ENCODE data around the gene LAMC3. TPM values are rescaled to one million over a fixed set of nuclear protein-coding genes. Genes with fewer than 3 reads are reported as not detected.
"Not testable (repeated sequence)": the region's sequence is repeated elsewhere in the genome, so short reads cannot be mapped to it uniquely, and the experiment has no call there.

LAMC3 gene
- total and polyA plus RNA-seq, 7 experiments from 2014 or later = 0.07 to 9.2 (median 3.5) TPM

GRCh38 chr9:130999245-130999623 lies 9.7 kb upstream of the LAMC3 start:
- no peak overlapping the region for H3K4me3 ChIP-seq (ENCODE audit: low read length)
- H3K36me3 Mint-ChIP-seq = no peaks in the 10 kb centered on the region
- no peaks in the 10 kb centered on the region for H3K27me3 ChIP-seq (ENCODE audit: control insufficient read depth in 2 of 2, insufficient read depth in 2 of 2, low read length in 2 of 2)
- H3K4me3 Mint-ChIP-seq = no peak overlapping the region
- intact Hi-C loops (cut with micrococcal nuclease) = loop anchor here in 1 of 2 donors (5.0 kb wide), 1 partner anchor 292 kb away; no protein-coding TSS in a partner anchor
- H3K36me3 ChIP-seq (ENCODE audit: control insufficient read depth in 2 of 3, insufficient read depth in 3 of 3, low read length in 3 of 3) = no peaks in the 10 kb centered on the region
- no peak overlapping the region for H3K27ac Mint-ChIP-seq
- H3K27ac ChIP-seq (ENCODE audit: low read depth, low read length) = no peak overlapping the region
- ChIA-PET POLR2A (no interaction called here), CTCF (no interaction called here)
- H3K9me3 Mint-ChIP-seq = no peaks in the 10 kb centered on the region
- H3K9me3 ChIP-seq (ENCODE audit: control insufficient read depth in 2 of 3, low read length in 3 of 3) = no peaks in the 10 kb centered on the region
- peaks cover 0 to 14% (median 4%) of the 10 kb centered on the region in 7 donors for H3K4me1 Mint-ChIP-seq
- no peak for ATAC-seq
- H3K27me3 Mint-ChIP-seq = peaks cover 3 to 25% (median 13%) of the 10 kb centered on the region in 5 donors
- DNase-seq = no peak
- peaks cover 0 to 4% of the 10 kb centered on the region in 2 donors for H3K4me1 ChIP-seq (ENCODE audit: control insufficient read depth in 2 of 2, insufficient read depth in 2 of 2, low read length in 2 of 2)

- intact Hi-C loops (cut with micrococcal nuclease); CTCF ChIA-PET; H3K9me3 ChIP-seq (ENCODE audit: control insufficient read depth in 2 of 3, low read length in 3 of 3); H3K4me3 ChIP-seq (ENCODE audit: low read length); H3K27me3 ChIP-seq (ENCODE audit: control insufficient read depth in 2 of 2, insufficient read depth in 2 of 2, low read length in 2 of 2); H3K27ac Mint-ChIP-seq; POLR2A ChIA-PET; H3K36me3 Mint-ChIP-seq; H3K36me3 ChIP-seq (ENCODE audit: control insufficient read depth in 2 of 3, insufficient read depth in 3 of 3, low read length in 3 of 3); H3K4me1 ChIP-seq (ENCODE audit: control insufficient read depth in 2 of 2, insufficient read depth in 2 of 2, low read length in 2 of 2); H3K4me3 Mint-ChIP-seq; H3K9me3 Mint-ChIP-seq; DNase-seq; H3K4me1 Mint-ChIP-seq; H3K27ac ChIP-seq (ENCODE audit: low read depth, low read length); ATAC-seq: not testable (repeated sequence)
- H3K27me3 Mint-ChIP-seq = peaks cover 8 to 24% (median 13%) of the 10 kb centered on the region in 5 donors
These were observed 8.4 kb upstream of the LAMC3 start for GRCh38 chr9:131000526-131000925.

DNA sequence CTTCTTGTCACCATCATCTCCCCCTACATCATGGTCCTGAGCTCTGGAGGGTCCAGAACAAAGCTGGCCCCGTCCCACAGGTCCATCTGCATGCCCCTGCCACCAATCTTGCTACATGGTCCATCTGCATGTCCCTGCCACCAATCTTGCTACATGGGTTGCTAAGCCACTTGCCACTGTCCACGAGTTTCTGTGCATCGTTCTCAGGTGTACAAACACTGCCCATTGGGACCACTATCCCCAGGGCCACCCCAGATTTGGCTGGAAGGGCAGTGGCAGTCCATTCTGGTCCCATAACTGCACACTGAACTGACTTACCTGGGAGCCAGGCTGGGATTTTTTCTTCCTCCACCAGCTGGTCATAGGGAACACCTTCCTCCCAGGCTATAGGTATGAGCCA lies 8.0 kb upstream of the LAMC3 start:
- Mint-ChIP-seq H3K9me3 (peaks cover 0 to 2% (median 0%) of the 10 kb centered on the region in 11 donors), H3K36me3 (no peaks in the 10 kb centered on the region), H3K27me3 (peaks cover 8 to 24% (median 13%) of the 10 kb centered on the region in 5 donors), H3K27ac (no peak overlapping the region), H3K4me1 (peaks cover 0 to 5% (median 0%) of the 10 kb centered on the region in 7 donors), H3K4me3 (no peak overlapping the region)
- Histone ChIP-seq H3K9me3 (ENCODE audit: control insufficient read depth in 2 of 3, low read length in 3 of 3) (no peaks in the 10 kb centered on the region), H3K36me3 (ENCODE audit: control insufficient read depth in 2 of 3, insufficient read depth in 3 of 3, low read length in 3 of 3) (no peaks in the 10 kb centered on the region), H3K27ac (ENCODE audit: low read depth, low read length) (no peak overlapping the region), H3K4me1 (ENCODE audit: control insufficient read depth in 2 of 2, insufficient read depth in 2 of 2, low read length in 2 of 2) (no peaks in the 10 kb centered on the region), H3K27me3 (ENCODE audit: control insufficient read depth in 2 of 2, insufficient read depth in 2 of 2, low read length in 2 of 2) (no peaks in the 10 kb centered on the region), H3K4me3 (ENCODE audit: low read length) (no peak overlapping the region)
- ATAC-seq (no peak), DNase-seq (no peak)
- POLR2A ChIA-PET = no interaction called here
- CTCF ChIA-PET = no interaction called here
- intact Hi-C loops (cut with micrococcal nuclease) = no loop called here

DNA sequence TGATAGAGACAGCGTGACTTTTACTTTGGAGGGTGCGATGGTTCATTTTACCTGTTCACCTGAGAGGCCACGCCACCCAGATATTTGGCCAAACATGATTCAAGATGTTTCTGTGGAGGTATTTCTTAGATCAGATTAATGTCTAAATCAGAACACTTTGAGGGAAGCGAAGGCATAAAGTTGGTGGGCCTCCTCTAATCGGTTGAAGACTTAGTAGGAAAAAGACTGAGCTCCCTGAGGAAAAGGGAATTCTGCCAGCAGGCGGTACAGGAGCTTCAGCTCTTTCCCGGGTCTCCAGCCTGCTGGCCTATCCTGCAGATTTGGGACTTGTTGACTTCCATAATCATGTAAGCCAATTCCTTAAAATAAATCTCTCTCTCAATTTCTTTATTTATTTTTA lies 7.0 kb upstream of the LAMC3 start:
- peaks cover 12 to 25% (median 14%) of the 10 kb centered on the region in 5 donors for H3K27me3 Mint-ChIP-seq
- no peak for ATAC-seq
- CTCF ChIA-PET = no interaction called here

GRCh38 chr9:131006601-131007000 lies 2.4 kb upstream of the LAMC3 start:
- Histone ChIP-seq H3K9me3 (ENCODE audit: control insufficient read depth in 2 of 3, low read length in 3 of 3) (no peaks in the 10 kb centered on the region), H3K4me3 (ENCODE audit: low read length) (no peak overlapping the region), H3K27ac (ENCODE audit: low read depth, low read length) (no peak overlapping the region), H3K4me1 (ENCODE audit: control insufficient read depth in 2 of 2, insufficient read depth in 2 of 2, low read length in 2 of 2) (no peaks in the 10 kb centered on the region), H3K36me3 (ENCODE audit: control insufficient read depth in 2 of 3, insufficient read depth in 3 of 3, low read length in 3 of 3) (no peaks in the 10 kb centered on the region), H3K27me3 (ENCODE audit: control insufficient read depth in 2 of 2, insufficient read depth in 2 of 2, low read length in 2 of 2) (peaks cover 0 to 4% of the 10 kb centered on the region in 2 donors)
- peaks cover 18 to 39% (median 34%) of the 10 kb centered on the region in 5 donors for H3K27me3 Mint-ChIP-seq
- peaks cover 0 to 2% (median 0%) of the 10 kb centered on the region in 11 donors for H3K9me3 Mint-ChIP-seq
- CTCF ChIA-PET = no interaction called here
- DNase-seq (no peak), ATAC-seq (no peak)
- intact Hi-C loops (cut with micrococcal nuclease) = no loop called here
- POLR2A ChIA-PET = interaction anchor here (0.7 kb wide), 1 partner anchor 11 kb away, joined by 3 read pairs; no protein-coding TSS in a partner anchor
- no peaks in the 10 kb centered on the region for H3K36me3 Mint-ChIP-seq
- H3K4me1 Mint-ChIP-seq = peaks cover 0 to 5% (median 4%) of the 10 kb centered on the region in 7 donors
- H3K27ac Mint-ChIP-seq = no peak overlapping the region
- no peak overlapping the region for H3K4me3 Mint-ChIP-seq

More for the DNA sequence above, 7.0 kb upstream of the LAMC3 start:
- Mint-ChIP-seq H3K9me3 (peaks cover 0 to 2% (median 0%) of the 10 kb centered on the region in 11 donors), H3K27ac (no peak overlapping the region), H3K4me1 (peaks cover 0 to 5% (median 0%) of the 10 kb centered on the region in 7 donors), H3K36me3 (no peaks in the 10 kb centered on the region), H3K4me3 (no peak overlapping the region)
- POLR2A ChIA-PET = no interaction called here
- no peaks in the 10 kb centered on the region for H3K27me3 ChIP-seq (ENCODE audit: control insufficient read depth in 2 of 2, insufficient read depth in 2 of 2, low read length in 2 of 2)
- no peak overlapping the region for H3K4me3 ChIP-seq (ENCODE audit: low read length)
- H3K36me3 ChIP-seq (ENCODE audit: control insufficient read depth in 2 of 3, insufficient read depth in 3 of 3, low read length in 3 of 3) = no peaks in the 10 kb centered on the region
- H3K4me1 ChIP-seq (ENCODE audit: control insufficient read depth in 2 of 2, insufficient read depth in 2 of 2, low read length in 2 of 2) = no peaks in the 10 kb centered on the region
- H3K9me3 ChIP-seq (ENCODE audit: control insufficient read depth in 2 of 3, low read length in 3 of 3) = no peaks in the 10 kb centered on the region
- intact Hi-C loops (cut with micrococcal nuclease) = no loop called here
- H3K27ac ChIP-seq (ENCODE audit: low read depth, low read length) = no peak overlapping the region
- DNase-seq = no peak

DNA sequence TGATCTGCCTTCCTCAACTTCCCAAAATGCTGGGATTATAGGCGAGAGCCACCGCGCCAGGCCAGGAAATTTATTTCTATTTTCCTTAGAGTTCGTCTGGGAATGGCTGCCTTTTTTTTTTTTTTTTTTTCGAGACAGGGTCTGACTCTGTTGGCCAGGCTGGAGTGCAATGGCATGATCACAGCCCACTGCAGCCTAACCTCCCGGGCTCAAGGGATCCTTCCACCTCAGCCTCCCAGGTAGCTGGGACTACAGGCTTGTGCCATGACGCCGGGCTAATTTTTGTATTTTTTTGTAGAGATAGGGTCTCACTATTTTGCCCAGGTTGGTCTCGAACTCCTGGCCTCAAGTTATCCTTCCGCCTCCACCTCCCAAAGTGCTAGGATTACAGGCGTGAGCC lies 888 bp upstream of the LAMC3 start:
- peaks cover 0 to 2% (median 0%) of the 10 kb centered on the region in 11 donors for H3K9me3 Mint-ChIP-seq
- no peak for DNase-seq
- no peak overlapping the region for H3K27ac Mint-ChIP-seq
- CTCF ChIA-PET = interaction anchor here (0.6 kb wide), 1 partner anchor 9 kb away, joined by 3 read pairs; no protein-coding TSS in a partner anchor
- H3K27me3 ChIP-seq (ENCODE audit: control insufficient read depth in 2 of 2, insufficient read depth in 2 of 2, low read length in 2 of 2) = peaks cover 0 to 4% of the 10 kb centered on the region in 2 donors
- no peak overlapping the region for H3K4me3 ChIP-seq (ENCODE audit: low read length)
- H3K27me3 Mint-ChIP-seq = peaks cover 18 to 43% (median 39%) of the 10 kb centered on the region in 5 donors
- POLR2A ChIA-PET = no interaction called here
- H3K27ac ChIP-seq (ENCODE audit: low read depth, low read length) = no peak overlapping the region
- H3K36me3 Mint-ChIP-seq = no peaks in the 10 kb centered on the region
- peaks cover 0 to 5% (median 4%) of the 10 kb centered on the region in 7 donors for H3K4me1 Mint-ChIP-seq
- H3K4me1 ChIP-seq (ENCODE audit: control insufficient read depth in 2 of 2, insufficient read depth in 2 of 2, low read length in 2 of 2) = no peaks in the 10 kb centered on the region
- no peaks in the 10 kb centered on the region for H3K9me3 ChIP-seq (ENCODE audit: control insufficient read depth in 2 of 3, low read length in 3 of 3)
- H3K36me3 ChIP-seq (ENCODE audit: control insufficient read depth in 2 of 3, insufficient read depth in 3 of 3, low read length in 3 of 3) = no peaks in the 10 kb centered on the region
- no peak for ATAC-seq
- H3K4me3 Mint-ChIP-seq = peak overlapping the region in 2 of 10 donors; percentile 42 to 53
- intact Hi-C loops (cut with micrococcal nuclease) = loop anchor here in 1 of 2 donors (2.0 kb wide), 1 partner anchor 39 kb away; no protein-coding TSS in a partner anchor

DNA sequence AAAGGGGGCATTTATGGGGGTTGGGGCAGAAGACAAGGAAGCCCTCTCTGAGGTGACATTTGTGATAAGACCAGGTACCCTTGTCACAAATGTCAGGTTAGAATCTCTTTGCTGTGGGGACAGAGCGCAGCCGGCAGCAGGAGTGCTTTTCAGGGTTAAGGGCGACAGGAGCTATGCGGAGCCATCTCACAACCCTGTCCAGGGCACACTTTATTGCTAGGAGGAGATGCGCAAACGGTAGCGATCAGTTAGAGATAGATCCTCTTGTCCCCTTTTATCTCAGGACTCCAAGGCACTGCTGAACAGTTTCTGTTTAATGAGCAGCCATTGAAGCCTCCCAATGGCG lies 438 bp upstream of the LAMC3 start:
- no peak overlapping the region for H3K4me3 ChIP-seq (ENCODE audit: low read length)
- ATAC-seq = no peak
- Mint-ChIP-seq H3K4me3 (peak overlapping the region in 8 of 10 donors; percentile 29 to 71 (median 50)), H3K9me3 (peaks cover 0 to 2% (median 0%) of the 10 kb centered on the region in 11 donors), H3K4me1 (peaks cover 0 to 5% (median 4%) of the 10 kb centered on the region in 7 donors), H3K27me3 (peaks cover 18 to 46% (median 39%) of the 10 kb centered on the region in 5 donors), H3K27ac (no peak overlapping the region), H3K36me3 (no peaks in the 10 kb centered on the region)
- no peak for DNase-seq
- ChIA-PET CTCF (no interaction called here), POLR2A (no interaction called here)
- no peak overlapping the region for H3K27ac ChIP-seq (ENCODE audit: low read depth, low read length)
- intact Hi-C loops (cut with micrococcal nuclease) = loop anchor here in 1 of 2 donors (2.0 kb wide), 1 partner anchor 38 kb away; no protein-coding TSS in a partner anchor
- H3K4me1 ChIP-seq (ENCODE audit: control insufficient read depth in 2 of 2, insufficient read depth in 2 of 2, low read length in 2 of 2) = no peaks in the 10 kb centered on the region
- H3K36me3 ChIP-seq (ENCODE audit: control insufficient read depth in 2 of 3, insufficient read depth in 3 of 3, low read length in 3 of 3) = no peaks in the 10 kb centered on the region
- H3K27me3 ChIP-seq (ENCODE audit: control insufficient read depth in 2 of 2, insufficient read depth in 2 of 2, low read length in 2 of 2) = peaks cover 0 to 4% of the 10 kb centered on the region in 2 donors
- H3K9me3 ChIP-seq (ENCODE audit: control insufficient read depth in 2 of 3, low read length in 3 of 3) = no peaks in the 10 kb centered on the region
